GM12878 (cell line): ENCODE data around the gene EEPD1. TPM values are rescaled to one million over a fixed set of nuclear protein-coding genes. Genes with fewer than 3 reads are reported as not detected.

ENCODE experiments used
- ATAC-seq: fragments of 200-7000 bp; cut with Tn5 transposase; 3 replicates; pipeline ENCODE4 v1.9.1; 2020; ENCODE audit warnings: mild to moderate bottlenecking, moderate library complexity
- BruUV-seq: library from RNA; stranded (reverse); fragments of 400-500 nt; replicated peaks from 2 replicates; lab custom pipeline; 2021; lab: Mats Ljungman, UMichigan
- CTCF ChIA-PET: fragments of 300-600 bp; sonication (Branson Sonifier 250); formaldehyde crosslinking; extraction: SDS; loops from one replicate; lab custom pipeline; 2021; ENCODE audit warnings: inconsistent platforms; lab: Yijun Ruan, JAX
- POLR2A ChIA-PET: fragments of 350-600 bp; formaldehyde crosslinking; extraction: SDS; loops from one replicate; lab custom pipeline; 2021; ENCODE audit warnings: inconsistent platforms; lab: Charles Lee
- RAD21 ChIA-PET: fragments of 300-600 bp; sonication (Branson Sonifier 250); formaldehyde crosslinking; loops from one replicate; lab custom pipeline; 2023; ENCODE audit warnings: antibody characterized with exemption; ENCODE audit not compliant: unreplicated experiment; lab: Charles Lee
- SMC1A ChIA-PET: fragments of 300-600 bp; sonication (Branson Sonifier 250); formaldehyde crosslinking; loops from one replicate; lab custom pipeline; 2023; ENCODE audit not compliant: unreplicated experiment, uncharacterized antibody; lab: Charles Lee
- DNase-seq: peaks from one replicate; pipeline ENCODE4 v3.0.0-alpha.2; 2011; ENCODE audit warnings: low read depth, low spot score
- FAIRE-seq: peaks from 3 replicates; lab custom pipeline; 2011; peaks lifted over from hg19 to GRCh38; lab: Jason Lieb, UNC
- H2AFZ ChIP-seq: 2 replicates; pipeline ENCODE4 v1.6.0; 2011; ENCODE audit warnings: low read depth, low read length, control low read depth; ENCODE audit not compliant: control insufficient read depth
- H3K27ac ChIP-seq: 2 replicates; pipeline ENCODE4 v1.5.1; 2011; ENCODE audit warnings: control low read depth; ENCODE audit not compliant: control insufficient read depth, insufficient read depth
- H3K27me3 ChIP-seq, 2 experiments: replicated peaks in 1 of 2; 2 replicates each; pipeline versions ENCODE4 v1.6.0 to v1.6.1; 2011; ENCODE audit warnings: low read length in 1 of 2; ENCODE audit not compliant: control insufficient read depth in 2 of 2, insufficient read depth in 2 of 2
- H3K36me3 ChIP-seq, 2 experiments: 2 replicates each; pipeline ENCODE4 v1.5.1; 2011; ENCODE audit warnings: low read length in 1 of 2; ENCODE audit not compliant: control insufficient read depth in 2 of 2, insufficient read depth in 2 of 2
- H3K4me1 ChIP-seq: 2 replicates; pipeline ENCODE4 v1.6.1; 2011; ENCODE audit warnings: mild to moderate bottlenecking, low read length, moderate library complexity, mixed read lengths; ENCODE audit not compliant: control insufficient read depth, insufficient read depth
- H3K4me2 ChIP-seq: 2 replicates; pipeline ENCODE4 v1.6.0; 2011; ENCODE audit warnings: control low read depth; ENCODE audit not compliant: control insufficient read depth, insufficient read depth
- H3K4me3 ChIP-seq: fragments of 200-600 bp; sonication (generic); 2 replicates; pipeline ENCODE4 v1.5.1; 2016
- H3K79me2 ChIP-seq: 2 replicates; pipeline ENCODE4 v1.6.0; 2011; ENCODE audit warnings: low read length; ENCODE audit not compliant: control insufficient read depth, insufficient read depth
- H3K9ac ChIP-seq: 2 replicates; pipeline ENCODE4 v1.8.0; 2011; ENCODE audit warnings: low read length, control low read depth, mixed read lengths; ENCODE audit not compliant: control insufficient read depth, insufficient read depth
- H3K9me3 ChIP-seq: replicated peaks from 3 replicates; pipeline ENCODE4 v1.5.1; 2011; ENCODE audit warnings: mild to moderate bottlenecking, low read length; ENCODE audit not compliant: control insufficient read depth, insufficient read depth
- H4K20me1 ChIP-seq: 2 replicates; pipeline ENCODE4 v1.6.0; 2011; ENCODE audit not compliant: control insufficient read depth, insufficient read depth
- CHD1 ChIP-seq: IDR thresholded peaks from 2 replicates; pipeline ENCODE4 v1.6.1; 2012; ENCODE audit warnings: low read depth, low read length, improper control_type of control experiment
- E2F4 ChIP-seq: IDR thresholded peaks from 2 replicates; pipeline ENCODE4 v1.6.1; 2012; ENCODE audit warnings: low read depth, low read length, improper control_type of control experiment
- HDAC2 ChIP-seq: fragments of 200-600 bp; sonication (generic); IDR thresholded peaks from 2 replicates; pipeline ENCODE4 v1.6.1; 2017
- MEF2A ChIP-seq: IDR thresholded peaks from 2 replicates; pipeline ENCODE4 v1.6.1; 2011; ENCODE audit warnings: low read depth, mild to moderate bottlenecking, low read length, moderate library complexity; ENCODE audit not compliant: insufficient read depth
- NR2C1 ChIP-seq: fragments of 450-650 bp; IDR thresholded peaks from 2 replicates; pipeline ENCODE4 v1.6.1; 2017; ENCODE audit warnings: antibody characterized with exemption, mild to moderate bottlenecking, moderate library complexity
- NR2C2 ChIP-seq: IDR thresholded peaks from 2 replicates; pipeline ENCODE4 v1.6.1; 2011; ENCODE audit warnings: borderline replicate concordance, low read depth; ENCODE audit not compliant: control insufficient read depth, insufficient read length
- NR2F1 ChIP-seq: fragments of 450-650 bp; conservative IDR thresholded peaks from 2 replicates; pipeline ENCODE4 v1.6.1; 2017; ENCODE audit warnings: mild to moderate bottlenecking
- PML ChIP-seq: IDR thresholded peaks from 2 replicates; pipeline ENCODE4 v1.6.1; 2012; ENCODE audit warnings: low read length, inconsistent platforms
- RAD21 ChIP-seq: IDR thresholded peaks from 2 replicates; pipeline ENCODE4 v1.6.1; 2011; ENCODE audit warnings: mild to moderate bottlenecking, low read depth, low read length, moderate library complexity; ENCODE audit not compliant: insufficient read depth
- RAD51 ChIP-seq: fragments of 450-650 bp; IDR thresholded peaks from 2 replicates; pipeline ENCODE4 v1.6.1; 2016; ENCODE audit warnings: moderate library complexity, mild to moderate bottlenecking, inconsistent platforms
- RCOR1 ChIP-seq: conservative IDR thresholded peaks from 2 replicates; pipeline ENCODE4 v1.6.1; 2012; ENCODE audit warnings: low read depth, low read length, improper control_type of control experiment
- TCF7 ChIP-seq: IDR thresholded peaks from 2 replicates; pipeline ENCODE4 v1.6.1; 2014; ENCODE audit warnings: antibody characterized with exemption, borderline replicate concordance
- WGBS: methylation state at CpG from one replicate; pipeline ENCODE4 v1.1.6; 2016; ENCODE audit warnings: low lambda C conversion rate; ENCODE audit not compliant: insufficient replicate concordance, insufficient coverage; ENCODE audit errors: missing lambda C conversion rate; 5-methylcytosine and 5-hydroxymethylcytosine counted together
- in situ Hi-C: fragments of 300-500 bp; cut with MboI; formaldehyde crosslinking; loops from 9 replicates; pipeline ENCODE4 v1.14.3; 2018; ENCODE audit warnings: mixed read lengths
- intact Hi-C: fragments of 100-400 bp; cut with micrococcal nuclease; formaldehyde crosslinking; loops from one replicate; pipeline ENCODE4 v1.14.2; 2022; ENCODE audit not compliant: unreplicated experiment
- polyA plus RNA-seq, 11 experiments: library from polyadenylated mRNA; depleted of rRNA in 4 of 11; unstranded in 6 of 11; stranded (reverse) in 5 of 11; fragments of >200 nt; fragmentation: Nextera tagmentation in 4 of 11; fragmentation: Illumina TruSeq in 1 of 11; extraction: Ambion mirVana in 4 of 11; extraction: Trizol in 1 of 11; gene quantifications; 1 replicate in 1 of 11; 2 replicates in 10 of 11; pipeline versions ENCODE4 v1.2.1 to v1.2.3, GENCODE V29; 2011 to 2016; ENCODE audit warnings: inconsistent platforms in 2 of 11, missing spikeins in 2 of 11, low read depth in 1 of 11
- total RNA-seq, 4 experiments: library from RNA; depleted of rRNA in 3 of 4; stranded (reverse); fragments of >200 nt in 3 of 4; fragmentation: Illumina TruSeq in 1 of 4; extraction: Trizol in 1 of 4; gene quantifications; 2 replicates each; pipeline versions ENCODE4 v1.2.1 to v1.2.3, GENCODE V29; 2013 to 2021

EEPD1 gene
- total and polyA plus RNA-seq, 10 of the 15 experiments (the other 5 are each of a cell fraction or from before 2014, with no cell fraction given), result 0.24 to 2.8 (median 0.86) TPM; not detected in 1

GRCh38 chr7:36182854-36183604 is 30.0 kb downstream of the EEPD1 start:
- peak; percentile 25; the same call in 1 of the 3 replicates for ATAC-seq
- Histone ChIP-seq H3K4me1 (no peaks in the 10 kb centered on the region), H3K36me3 (no peaks in the 10 kb centered on the region), H3K79me2 (no peaks in the 10 kb centered on the region), H3K9me3 (no peaks in the 10 kb centered on the region; the same call in 2 of the 3 replicates), H3K27ac (no peak overlapping the region), H3K4me2 (no peak overlapping the region), H4K20me1 (no peaks in the 10 kb centered on the region), H2AFZ (no peak overlapping the region), H3K9ac (no peak overlapping the region), H3K27me3 (peaks cover 0 to 1% of the 10 kb centered on the region in 2 experiments; a peak in 2 of 4 replicates), H3K4me3 (no peak overlapping the region)
- no peak for FAIRE-seq
- ChIA-PET CTCF (interaction anchor here (1.5 kb wide), 2 partner anchors 11 to 38 kb away, joined by 3 to 5 read pairs; no protein-coding TSS in a partner anchor), RAD21 (interaction anchor here (1.5 to 1.6 kb wide), 2 partner anchors 9 to 11 kb away, joined by 4 to 6 read pairs; no protein-coding TSS in a partner anchor), SMC1A (interaction anchor here (1.0 to 5.9 kb wide), 3 partner anchors 9 to 13 kb away, joined by 3 to 36 read pairs (median 5); no protein-coding TSS in a partner anchor), POLR2A (interaction anchor here (0.7 to 1.4 kb wide), 3 partner anchors 10 to 80 kb away, joined by 3 to 5 read pairs (median 3); no protein-coding TSS in a partner anchor)
- intact Hi-C loops (no loop called here), in situ Hi-C loops (no loop called here)
- no TSS peak for BruUV-seq
- TF ChIP-seq RAD21 (no peak), MEF2A (no peak), HDAC2 (no peak), NR2C1 (peak; percentile 61), RAD51 (no peak), TCF7 (no peak), E2F4 (no peak), NR2C2 (no peak), NR2F1 (peak; percentile 67), RCOR1 (no peak), PML (no peak), CHD1 (no peak)
- no peak for DNase-seq
- WGBS, result 34% methylated on average over 13 of the region's 13 CpGs
